HG02571 (cell line): ENCODE results near the gene SYNJ2.

Experiments used
- ATAC-seq: cut with Tn5 transposase; IDR thresholded peaks from one replicate; pipeline ENCODE4 v1.9.1; 2021; ENCODE audit warnings: mild to moderate bottlenecking, moderate library complexity; ENCODE audit not compliant: unreplicated experiment

Gene SYNJ2

DNA sequence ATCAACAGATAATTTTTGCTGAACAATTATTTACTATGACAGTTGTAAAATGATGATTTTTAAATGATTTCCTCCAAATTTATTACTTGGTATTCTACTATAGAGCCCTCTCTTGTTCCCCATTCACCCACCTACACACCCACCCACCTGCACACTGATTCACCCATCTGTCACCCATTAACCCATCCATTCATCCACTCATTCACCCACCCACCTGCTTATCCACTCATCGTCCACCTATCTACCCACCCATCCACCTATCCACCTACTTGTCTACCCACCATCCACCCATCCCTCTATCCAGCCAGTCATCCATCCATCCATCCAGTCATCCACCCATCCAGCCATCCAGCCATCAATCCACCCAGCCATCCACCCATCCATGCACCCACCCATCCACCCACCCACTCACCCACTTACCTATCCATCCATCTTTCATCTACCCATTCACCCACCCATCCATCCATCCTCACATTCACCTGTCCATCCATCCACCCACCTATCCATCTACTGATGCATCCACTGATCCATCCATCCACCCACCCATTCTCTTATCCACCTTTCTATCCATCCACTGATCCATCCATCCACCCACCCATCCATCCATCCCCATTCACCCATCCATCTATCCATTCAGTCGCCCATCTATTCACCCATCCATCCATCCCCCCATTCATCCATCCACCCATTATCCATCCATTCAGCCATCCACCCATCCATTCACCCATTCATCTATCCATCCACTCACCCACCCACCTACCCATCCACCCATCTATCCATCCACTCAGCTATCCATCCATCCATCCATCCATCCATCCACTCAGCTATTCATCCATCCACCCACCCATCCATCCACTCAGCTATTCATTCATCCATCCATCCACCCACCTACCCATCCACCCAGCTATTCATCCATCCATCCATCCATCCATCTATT lies 72.0 kb downstream of the SYNJ2 start:
- no peak for ATAC-seq

DNA sequence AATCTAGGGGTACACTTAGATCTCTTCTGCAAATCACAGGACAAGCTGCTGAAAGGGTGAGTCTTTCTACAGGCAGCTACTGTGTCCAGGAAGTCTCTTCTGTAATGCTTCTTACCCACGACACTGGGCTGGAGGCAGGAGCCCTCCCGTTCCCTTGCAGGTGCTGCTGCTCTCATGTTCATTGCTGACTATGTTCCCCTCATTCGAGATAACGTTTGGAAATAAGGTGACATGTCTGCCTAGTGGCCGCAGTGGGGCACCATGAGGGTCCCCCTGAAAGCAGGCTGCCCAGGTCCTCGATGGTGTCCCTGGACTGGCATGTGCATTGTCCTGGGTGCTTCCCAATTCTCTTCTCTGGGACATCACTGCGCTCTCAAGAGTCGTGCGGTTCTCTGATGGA lies 74.7 kb downstream of the SYNJ2 start:
- ATAC-seq, result no peak

GRCh38 chr6:158056804-158057203 lies 75.1 kb downstream of the SYNJ2 start:
- no peak for ATAC-seq

DNA sequence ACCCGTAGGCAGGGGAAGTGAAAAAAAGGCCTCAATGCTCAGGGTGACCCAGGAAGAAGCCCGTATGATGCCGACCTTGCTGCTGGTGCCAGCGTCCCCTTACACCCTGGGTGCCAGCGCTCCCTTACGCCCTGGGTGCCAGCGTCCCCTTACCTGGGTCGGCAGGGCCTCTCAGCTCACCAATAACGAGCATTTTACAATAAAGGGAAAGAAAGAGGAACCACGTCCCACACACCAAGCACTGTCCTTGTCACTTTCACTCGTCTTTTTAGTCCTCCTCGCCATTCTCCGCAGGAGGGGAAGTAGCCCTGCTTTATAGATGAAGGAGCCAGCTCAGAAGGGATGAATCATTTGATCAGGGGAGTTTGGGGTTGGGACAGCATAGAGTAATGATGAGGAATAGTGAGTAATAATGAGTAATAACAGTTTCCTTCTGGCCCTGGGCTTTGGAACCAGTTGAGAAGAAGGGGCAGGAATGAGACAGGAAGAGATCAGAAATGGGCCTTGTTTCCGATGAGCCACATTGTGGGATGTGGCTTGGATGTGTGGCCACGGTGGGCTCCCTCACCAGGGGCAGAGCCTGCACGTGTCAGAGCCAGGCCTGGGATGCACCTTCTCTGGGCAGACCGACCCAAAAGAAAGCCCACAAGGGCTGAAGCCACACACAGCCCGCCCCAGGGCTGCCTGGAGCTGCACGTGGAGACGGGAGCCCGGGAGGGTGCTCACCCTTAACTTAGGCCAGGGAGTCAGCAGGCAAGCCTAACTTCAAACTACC lies 75.7 kb downstream of the SYNJ2 start:
- ATAC-seq, result no peak

- no peak for ATAC-seq
These were observed 76.5 kb downstream of the SYNJ2 start for GRCh38 chr6:158058171-158058651.

DNA sequence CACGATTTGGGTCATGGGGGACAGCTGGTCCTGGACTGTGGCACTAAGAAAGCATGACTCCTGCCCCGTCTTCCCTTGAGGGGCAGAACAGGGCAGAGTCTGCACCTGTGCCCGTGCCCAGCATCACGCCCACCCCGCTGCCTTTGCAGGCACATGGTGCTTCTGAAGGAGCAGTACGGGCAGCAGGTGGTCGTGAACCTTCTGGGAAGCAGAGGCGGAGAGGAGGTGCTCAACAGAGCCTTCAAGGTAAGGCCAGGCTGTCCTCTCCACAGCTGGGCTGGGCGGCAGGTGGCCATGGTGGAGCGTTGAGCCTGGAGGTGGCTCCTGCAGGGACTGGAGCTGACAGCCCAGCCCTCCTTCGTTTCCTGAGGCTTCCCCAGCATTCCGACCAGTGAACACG lies 77.4 kb downstream of the SYNJ2 start:
- ATAC-seq, result no peak

- ATAC-seq, result no peak
These were observed 79.0 kb downstream of the SYNJ2 start for GRCh38 chr6:158060455-158061360.

GRCh38 chr6:158061361-158061708 lies 79.7 kb downstream of the SYNJ2 start:
- no peak for ATAC-seq

- no peak for ATAC-seq
These were observed 80.2 kb downstream of the SYNJ2 start for GRCh38 chr6:158061709-158062461.

- ATAC-seq, result no peak
These were observed 82.1 kb downstream of the SYNJ2 start for GRCh38 chr6:158063736-158064135.

DNA sequence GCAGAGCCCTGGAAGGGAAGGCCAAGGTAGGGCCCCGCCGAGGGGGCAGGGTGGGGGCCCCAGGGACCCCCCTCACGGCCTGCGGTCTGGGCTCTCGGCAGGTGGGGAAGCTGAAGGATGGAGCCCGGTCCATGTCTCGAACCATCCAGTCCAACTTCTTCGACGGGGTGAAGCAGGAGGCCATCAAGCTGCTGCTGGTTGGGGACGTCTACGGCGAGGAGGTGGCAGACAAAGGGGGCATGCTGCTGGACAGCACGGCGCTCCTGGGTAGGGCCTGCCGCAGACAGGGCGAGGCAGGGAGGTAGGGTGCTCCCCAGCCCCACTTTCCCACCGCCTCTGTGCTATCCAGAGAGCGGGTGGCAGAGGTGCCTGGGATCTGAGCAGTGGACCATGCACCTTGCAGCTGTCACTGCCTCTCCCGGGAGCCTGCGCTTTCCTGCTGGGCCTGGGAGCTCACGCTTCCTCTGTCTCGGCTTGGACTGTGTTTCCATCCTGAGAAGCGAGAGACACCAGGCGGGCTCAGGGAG lies 83.1 kb downstream of the SYNJ2 start:
- ATAC-seq, result no peak

- no peak for ATAC-seq
These were observed 84.6 kb downstream of the SYNJ2 start for GRCh38 chr6:158066136-158066781.

- no peak for ATAC-seq
These were observed 85.9 kb downstream of the SYNJ2 start for GRCh38 chr6:158067436-158068015.

DNA sequence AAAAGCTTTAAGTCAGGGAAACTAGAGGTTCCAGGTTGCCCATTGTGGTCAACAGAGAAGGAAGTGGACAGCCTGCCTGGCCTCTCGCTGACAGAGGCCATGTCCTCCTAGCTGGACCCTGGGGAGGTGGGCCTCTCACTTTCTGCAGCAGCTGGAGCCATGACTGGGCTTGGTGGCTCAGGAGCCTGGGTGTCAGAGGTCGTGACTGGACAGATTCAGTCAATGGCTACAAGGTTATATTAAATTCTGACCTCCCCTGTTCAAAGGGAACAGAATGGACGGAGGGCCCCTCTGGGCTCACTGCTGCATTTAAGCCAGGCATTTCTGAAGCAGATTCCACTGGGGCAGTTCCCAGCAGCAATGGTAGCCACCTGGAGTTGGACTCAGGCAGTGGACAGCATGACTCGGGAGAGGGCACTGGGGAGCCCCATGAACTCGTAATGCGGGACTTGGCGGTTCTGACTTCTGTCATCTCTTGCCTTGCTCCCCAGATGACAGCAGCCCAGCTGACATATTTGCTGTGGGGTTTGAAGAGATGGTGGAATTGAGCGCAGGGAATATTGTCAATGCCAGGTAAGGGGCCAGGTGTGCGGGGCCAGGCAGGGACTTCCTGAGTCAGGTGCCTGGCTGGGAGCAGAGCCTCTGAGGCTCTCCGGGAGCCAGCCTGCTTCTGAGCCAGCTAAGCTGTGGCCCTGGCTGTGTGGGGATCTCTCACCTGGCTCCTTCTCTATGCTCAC lies 86.7 kb downstream of the SYNJ2 start:
- ATAC-seq, result no peak

- ATAC-seq, result no peak
These were observed 87.5 kb downstream of the SYNJ2 start for GRCh38 chr6:158068893-158069799.

- no peak for ATAC-seq
These were observed 88.1 kb downstream of the SYNJ2 start for GRCh38 chr6:158069800-158070195.

GRCh38 chr6:158070513-158070912 lies 88.8 kb downstream of the SYNJ2 start:
- ATAC-seq, result no peak
